ENCODE results near the gene TIMELESS.
"Not testable (repeated sequence)": the region's sequence is repeated elsewhere in the genome, so short reads cannot be mapped to it uniquely, and the experiment has no call there.

TIMELESS gene

DNA sequence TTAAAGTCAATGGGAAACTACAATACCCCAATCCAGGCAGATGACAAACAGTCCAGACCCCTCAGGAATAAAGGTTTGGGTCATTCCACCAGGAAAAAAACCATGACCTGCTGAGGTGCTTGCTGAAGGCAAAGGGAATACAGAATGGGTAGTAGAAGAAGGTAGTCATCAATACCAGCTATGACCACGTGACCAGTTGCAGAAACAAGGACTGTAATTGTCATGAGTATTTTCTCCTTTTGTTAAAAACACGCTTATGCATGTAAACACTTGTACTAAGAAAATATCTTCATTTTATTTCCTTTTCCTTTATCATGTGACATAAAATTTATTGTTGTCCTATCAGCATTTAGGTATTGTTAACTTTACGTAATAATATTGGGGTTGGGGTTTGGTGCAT, 45.0 kb downstream of the TIMELESS start:
- not testable (repeated sequence) for DNase-seq

DNA sequence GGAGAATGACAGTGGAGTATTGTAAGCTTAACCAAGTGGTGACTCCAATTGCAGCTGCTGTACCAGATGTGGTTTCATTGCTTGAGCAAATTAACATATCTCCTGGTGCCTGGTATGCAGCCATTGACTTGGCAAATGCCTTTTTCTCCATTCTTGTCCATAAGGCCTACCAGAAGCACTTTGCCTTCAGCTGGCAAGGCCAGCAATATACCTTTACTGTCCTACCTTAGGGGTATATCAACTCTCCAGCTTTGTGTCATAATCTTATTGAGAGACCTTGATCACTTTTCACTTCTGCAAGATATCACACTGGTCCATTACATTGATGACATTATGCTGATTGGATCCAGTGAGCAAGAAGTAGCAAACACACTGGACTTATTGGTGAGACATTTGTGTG, 47.6 kb downstream of the TIMELESS start:
- not testable (repeated sequence) for DNase-seq

DNA sequence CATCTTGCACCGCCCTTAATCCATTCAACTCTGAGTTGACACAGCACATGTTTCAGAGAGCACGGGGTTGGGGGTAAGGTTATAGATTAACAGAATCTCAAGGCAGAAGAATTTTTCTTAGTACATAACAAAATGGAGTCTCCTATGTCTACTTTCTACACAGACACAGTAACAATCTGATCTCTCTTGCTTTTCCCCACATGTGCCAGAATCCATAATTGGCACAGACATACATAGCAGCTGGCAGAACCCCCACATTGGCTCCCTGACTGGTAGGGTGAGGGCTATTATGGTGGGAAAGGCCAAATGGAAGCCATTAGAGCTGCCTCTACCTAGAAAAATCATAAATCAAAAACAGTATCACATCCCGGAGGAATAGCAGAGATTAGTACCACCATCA, 48.1 kb downstream of the TIMELESS start:
- DNase-seq = not testable (repeated sequence)

DNA sequence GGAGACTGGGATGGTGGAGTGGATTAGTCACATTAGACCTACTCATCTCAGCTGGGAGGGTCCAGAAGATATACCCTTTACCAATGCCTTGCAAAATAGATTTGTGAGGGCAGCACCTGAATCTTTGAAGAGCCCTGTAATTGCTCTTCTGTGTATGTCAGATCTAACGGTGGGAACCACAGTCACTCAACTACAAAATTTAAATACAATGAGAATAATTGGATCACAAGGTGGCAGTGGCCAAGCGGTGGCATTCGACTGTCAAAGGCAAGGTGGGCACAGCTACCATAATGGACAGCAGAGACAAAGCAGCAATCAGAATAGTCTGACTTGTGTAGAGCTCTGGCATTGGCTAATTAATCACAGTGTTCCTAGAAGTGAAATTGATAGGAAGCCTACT, 49.8 kb downstream of the TIMELESS start:
- DNase-seq = not testable (repeated sequence)

DNA sequence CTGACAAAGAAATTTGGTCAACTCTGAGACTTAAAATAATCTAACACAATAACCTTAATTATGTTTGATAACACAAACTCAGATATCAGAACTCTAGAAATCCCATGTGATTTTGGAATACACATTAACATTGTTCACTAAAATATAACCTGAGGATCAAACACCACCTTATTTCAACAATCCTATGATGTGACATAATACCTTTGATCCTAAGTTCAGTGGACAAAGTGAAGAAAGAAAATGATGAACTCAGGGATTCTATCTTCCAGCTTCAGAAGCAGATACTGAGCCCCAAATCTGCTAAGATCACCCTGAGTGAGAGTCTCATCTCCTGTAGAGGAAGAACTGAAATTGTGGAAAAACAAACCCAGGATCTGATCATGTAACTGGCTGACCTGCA, 50.9 kb downstream of the TIMELESS start:
- DNase-seq = no peak

DNA sequence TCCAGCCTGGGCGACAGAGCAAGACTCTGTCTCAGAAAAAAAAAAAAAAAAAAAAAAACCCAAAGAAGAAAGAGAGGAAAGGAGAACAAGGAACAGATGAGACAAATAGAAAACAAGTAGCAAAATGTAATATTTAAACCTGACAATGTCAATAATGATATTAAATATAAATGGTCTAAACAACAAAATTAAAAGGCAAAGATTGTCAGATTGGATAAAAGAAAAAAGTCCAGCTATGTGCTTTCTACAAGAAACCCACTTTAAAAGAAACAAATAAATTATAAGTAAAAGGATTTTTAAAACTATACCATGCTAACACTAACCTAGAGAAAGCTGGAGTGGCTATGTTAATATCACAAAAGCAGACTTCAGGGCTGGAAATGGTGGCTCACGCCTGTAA, 56.9 kb downstream of the TIMELESS start:
- DNase-seq = no peak

DNA sequence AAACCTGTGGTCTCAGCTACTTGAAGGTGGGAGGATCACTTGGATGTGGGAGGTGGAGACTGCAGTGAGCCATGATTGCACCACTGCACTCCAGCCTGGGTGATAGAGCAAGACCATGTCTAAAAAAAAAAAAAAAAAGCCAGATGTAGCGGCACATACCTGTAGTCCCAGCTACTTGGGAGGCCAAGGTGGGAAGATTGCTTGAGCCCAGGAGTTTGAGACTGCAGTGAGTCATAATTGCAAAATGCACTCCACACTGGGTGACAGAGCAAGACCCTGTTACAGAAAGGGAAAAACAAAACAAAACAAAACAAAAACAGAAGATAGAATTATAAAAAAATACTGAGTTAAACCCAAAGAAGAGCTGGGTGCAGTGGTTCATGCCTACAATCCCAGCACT, 57.5 kb downstream of the TIMELESS start:
- DNase-seq = no peak

DNA sequence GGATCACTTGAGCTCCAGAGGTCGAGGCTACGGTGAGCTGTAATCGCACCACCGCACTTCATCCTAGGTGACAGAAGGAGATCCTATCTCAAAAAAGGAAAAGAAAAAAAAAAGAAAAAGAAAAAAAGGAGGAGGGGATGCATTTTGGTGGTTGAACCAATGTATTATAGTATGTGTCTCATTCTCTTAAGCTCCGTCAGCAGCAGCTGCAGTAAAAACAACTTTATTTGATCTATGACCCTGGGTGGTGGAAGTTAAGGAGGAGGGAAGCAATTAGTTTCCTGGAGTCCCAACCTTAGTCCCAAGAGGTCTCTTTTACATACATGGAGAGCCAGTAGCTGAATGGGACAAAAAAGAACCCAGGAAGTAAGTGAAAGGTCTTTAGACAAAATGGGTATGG, 59.8 kb downstream of the TIMELESS start:
- DNase-seq = no peak

DNA sequence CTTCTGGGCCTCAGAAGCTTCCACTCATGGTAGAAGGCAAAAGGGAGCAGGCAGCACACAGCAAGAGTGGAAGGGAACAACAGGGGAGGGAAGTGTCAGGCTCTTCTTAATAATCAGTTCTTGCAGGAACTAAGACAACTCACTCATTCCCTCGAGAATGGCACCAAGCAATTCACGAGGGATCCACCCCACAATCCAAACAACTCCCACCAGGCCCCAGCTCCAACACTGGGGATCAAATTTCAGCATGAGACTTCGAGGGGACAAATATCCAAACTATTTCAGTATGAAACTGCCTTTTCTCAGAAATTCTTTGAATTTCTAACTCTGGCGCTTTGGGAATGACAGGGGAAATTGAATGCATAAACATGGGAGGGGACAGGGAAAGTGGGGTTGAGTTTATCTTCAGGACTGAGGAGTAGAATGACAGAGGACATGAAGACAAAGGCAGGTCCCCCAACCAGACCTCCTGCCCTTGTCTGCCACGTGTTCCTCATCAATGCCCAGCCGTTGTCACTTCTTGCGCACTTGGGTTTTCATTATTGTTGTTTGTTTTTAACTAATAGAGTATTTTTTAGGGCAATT, 62.0 kb downstream of the TIMELESS start:
- DNase-seq = no peak

DNA sequence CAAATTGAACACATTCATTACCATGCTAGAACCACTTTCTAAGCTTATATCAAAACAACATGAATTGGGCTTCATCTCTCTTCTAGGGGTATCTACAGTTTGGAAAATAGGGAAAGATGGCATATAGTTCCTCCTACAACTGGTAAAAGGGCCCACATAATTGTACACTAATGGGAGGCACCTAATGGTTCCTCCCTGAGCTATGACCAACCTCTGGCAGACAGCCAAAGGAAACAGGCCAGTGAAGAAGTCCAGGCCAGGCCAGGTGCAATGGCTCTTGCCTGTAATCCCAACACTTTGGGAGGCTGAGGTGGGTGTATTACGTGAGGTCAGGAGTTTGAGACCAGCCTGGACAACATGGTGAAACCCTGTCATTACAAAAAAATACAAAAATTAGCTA, 63.4 kb downstream of the TIMELESS start:
- DNase-seq = no peak

DNA sequence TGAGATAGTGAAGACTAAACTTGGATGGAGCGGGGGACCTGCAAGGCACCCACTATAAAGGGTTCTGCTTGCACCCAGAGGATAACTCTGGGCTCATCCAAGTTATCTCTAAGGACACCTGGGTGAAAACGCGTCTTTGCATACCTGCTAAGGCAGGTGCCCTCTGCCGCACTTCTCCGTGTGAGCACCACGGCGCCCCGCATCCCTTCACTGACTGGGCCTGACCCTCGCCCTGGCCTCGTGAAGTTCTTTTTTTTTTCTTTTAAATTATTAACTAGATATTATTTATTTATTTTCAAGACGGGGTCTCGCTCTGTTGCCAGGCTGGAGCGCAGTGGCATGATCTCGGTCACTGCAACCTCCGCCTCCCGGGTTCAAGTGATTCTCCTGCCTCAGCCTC, 66.6 kb downstream of the TIMELESS start:
- no peak for DNase-seq

DNA sequence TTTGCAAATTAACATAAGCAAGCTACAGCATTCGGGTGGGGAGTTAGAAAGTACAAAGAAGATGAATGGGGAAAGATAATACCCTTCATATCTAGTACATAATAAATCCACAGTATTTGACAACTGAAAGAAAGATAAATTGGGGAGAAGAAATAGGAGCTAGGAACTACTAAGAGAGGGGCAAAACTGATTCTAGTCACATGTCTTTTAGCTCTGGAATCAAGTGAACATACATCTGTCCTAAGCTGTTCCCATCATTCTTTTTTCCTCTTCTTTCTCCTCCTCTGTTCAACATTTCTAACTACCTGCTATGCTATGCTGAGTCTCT, 71.3 kb downstream of the TIMELESS start:
- DNase-seq = no peak

DNA sequence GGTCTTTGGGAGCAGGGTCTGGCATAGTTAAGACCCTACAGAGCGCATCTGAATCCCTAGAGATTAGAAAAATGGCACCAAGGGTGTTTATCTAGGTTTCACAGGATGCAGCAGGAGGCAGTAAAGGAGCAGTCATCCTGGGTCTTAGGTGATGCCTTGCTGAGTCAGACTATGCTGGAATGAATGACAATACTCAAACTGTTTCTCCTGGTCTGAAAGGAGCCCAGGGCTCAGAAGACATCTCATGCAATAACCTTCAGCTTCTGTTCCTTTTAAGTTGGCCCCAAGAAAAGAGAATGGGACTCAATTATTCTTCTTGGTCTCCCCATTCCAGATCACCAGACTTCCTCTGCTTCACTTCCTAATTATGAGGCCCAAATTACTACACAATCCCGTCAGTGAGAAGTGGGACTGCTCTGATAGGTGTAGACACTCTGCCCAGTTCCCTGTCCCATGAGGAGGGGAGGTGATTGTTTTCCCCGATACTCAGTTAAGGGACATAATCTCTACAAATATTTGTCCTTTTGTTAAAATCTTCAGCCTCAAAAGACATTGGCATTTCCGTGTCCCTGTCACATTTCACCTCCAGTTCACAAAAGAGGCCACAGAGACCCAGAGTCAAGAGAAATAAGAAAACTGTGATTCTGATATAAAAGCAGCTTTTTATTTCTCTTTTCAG, 71.8 kb downstream of the TIMELESS start:
- DNase-seq = no peak

DNA sequence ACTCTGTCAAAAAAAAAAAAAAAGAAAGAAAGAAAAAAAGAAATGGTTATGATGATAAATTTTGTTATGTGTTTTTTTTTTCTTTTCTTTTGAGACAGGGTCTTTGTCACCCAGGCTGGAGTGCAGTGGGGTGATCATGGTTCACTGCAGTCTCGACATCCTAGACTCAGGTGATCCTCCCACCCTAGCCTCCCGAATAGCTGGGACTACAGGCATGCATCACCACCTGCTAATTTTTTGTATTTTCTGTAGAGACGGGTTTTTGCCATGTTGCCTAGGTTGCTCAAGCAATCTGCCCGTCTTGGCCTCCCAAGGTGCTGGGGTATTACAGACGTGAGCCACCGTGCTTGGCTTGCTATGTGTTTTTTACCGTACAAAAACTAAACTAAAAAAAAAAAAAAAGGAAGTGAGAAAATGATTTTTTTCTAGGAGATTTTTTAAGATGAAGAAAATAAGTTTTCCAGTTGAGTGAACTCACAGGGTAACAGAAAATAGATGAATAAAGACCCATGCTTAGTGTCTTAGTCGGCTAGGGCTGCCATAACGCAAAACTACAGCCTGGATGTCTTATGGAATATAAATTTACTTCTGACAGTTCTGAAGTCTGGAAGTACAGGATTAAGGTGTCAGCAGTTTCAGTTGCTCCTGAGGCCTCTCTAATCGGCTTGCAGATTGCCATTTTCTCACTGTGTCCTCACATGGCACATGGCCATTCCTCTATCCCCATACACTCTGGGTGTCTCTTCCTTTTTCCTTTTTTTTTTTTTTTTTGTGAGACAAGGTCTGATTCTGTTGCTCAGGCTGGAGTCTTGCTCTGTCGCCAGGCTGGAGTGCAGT, 73.4 kb downstream of the TIMELESS start:
- DNase-seq = no peak

DNA sequence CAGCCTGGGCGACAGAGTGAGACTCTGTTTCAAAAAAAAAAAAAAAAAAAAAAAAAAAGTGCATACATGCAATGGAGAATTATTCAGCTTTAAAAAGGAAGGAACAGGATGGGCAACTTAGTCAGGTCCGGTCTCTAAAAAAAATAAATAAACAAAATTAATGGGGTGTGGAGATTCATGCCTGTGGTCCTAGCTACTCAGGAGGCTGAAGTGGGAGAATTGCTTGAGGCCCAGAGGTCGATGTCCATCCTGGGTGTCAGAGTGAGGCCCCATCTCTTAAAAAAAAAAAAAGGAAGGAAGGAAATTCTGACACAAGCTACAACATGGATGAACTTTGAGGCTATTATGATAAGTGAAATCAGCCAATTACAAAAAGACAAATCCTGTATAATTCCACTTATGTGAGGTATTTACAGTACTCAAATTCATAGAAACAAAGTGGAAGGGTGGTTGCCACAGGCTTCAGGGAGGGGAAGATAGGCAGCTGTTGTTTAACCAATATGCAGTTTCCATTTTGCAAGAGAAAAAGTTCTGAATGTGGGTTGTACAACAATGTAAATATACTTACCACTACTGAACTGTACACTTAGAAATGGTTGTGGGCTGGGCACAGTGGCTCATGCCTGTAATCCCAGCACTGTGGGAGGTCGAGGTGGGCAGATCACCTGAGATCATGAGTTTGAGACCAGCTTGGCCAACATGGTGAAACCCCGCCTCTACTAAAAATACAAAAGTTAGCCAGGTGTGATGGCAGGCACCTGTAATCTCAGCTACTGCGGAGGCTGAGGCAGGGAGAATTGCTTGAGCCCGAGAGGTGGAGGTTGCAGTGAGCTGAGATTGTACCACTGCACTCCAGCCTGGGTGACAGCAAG, 74.3 kb downstream of the TIMELESS start:
- DNase-seq = no peak

DNA sequence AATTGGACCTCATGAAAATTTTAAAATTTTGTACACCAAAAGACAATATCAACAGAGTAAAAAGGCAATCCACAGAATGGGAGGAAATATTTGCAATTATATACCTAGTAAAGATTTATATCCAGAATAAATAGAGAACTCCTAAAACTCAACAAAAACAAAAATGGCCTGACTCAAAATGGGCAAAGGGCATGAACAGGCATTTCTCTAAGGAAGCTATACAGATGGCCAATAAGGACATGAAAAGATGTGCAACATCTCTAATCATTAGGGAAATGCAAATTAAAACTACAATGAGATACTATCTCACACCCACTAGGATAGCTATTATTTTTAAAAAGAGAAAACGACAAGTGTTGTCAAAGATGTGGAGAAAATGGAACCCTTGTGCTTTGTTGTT, 75.7 kb downstream of the TIMELESS start:
- DNase-seq = no peak

DNA sequence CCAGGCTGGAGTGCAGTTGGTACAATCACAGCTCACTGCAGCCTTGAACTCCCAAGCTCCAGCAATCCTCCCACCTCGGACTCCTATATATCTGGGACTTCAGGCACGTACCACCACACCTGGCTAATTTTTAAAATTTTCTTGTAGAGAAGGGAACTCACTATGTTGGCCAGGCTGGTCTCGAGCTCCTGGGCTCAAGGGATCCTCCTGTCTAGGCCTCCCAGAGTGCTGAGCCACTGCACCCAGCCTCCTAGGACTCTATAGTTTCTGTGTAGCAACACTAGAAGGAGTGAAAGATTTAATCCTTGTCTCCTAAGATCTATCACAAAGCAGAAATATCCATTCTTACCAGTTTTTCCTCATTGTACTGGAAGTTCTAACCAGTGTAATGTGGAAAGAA, 82.3 kb downstream of the TIMELESS start:
- no peak for DNase-seq
